Stimulated activated CD4-positive, alpha-beta T cell treated with anti-CD3 and anti-CD28 coated beads, Interleukin-2, amount 100 ng/mL, for 4 hours (primary cell): ENCODE measurements around the gene LBP.
"Not testable (repeated sequence)": the region's sequence is repeated elsewhere in the genome, so short reads cannot be mapped to it uniquely, and the experiment has no call there.

Experiments used
- DNase-seq: peaks from one replicate; pipeline ENCODE4 v3.0.0-alpha.2; 2020; ENCODE audit warnings: low read depth

The LBP gene

DNA sequence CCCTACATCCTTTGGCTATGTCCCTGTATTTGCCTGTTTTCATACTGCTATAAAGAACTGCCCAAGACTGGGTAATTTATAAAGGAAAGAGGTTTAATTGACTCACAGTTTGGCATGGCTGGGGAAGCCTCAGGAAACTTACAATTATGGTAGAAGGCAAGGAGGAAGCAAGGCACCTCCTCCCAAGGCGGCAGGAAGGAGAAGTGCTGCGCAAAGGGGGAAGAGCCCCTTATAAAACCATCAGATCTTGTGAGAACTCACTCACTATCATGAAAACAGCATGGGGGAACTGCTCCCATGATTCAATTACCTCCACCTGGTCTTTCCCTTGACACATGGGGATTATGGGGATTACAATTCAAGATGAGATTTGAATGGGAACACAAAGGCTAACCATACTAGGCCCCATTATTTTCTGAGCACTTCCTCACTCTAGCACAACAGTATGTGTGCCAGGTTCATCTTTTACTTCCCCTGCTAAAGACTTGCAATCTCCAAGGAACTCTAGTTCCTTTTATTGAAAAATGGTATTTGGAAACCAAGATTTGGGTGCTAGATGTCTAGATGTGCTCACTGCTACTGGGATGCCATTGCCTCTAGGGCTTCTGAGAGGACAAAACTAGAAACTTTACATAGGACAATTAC is 49.6 kb downstream of the LBP start:
- not testable (repeated sequence) for DNase-seq

DNA sequence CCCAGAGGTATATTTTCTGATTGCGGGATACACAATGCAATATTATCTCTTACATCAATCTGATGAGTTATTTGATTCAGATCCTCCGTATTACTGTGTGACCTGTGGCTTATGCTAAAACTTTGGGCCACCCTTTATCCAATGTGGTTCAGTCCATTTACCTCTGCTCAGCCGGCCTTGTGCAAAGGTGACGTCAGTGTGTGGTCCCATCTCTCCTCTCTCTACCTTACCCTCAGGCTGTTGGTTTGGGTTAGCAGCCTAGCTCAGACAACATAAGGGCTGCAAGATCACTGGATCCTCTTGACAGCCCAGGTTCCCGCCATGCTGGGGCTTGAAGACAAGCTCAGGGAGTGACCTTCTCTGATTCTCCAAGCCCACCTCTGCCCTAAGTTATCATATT is 55.8 kb downstream of the LBP start:
- DNase-seq = no peak

DNA sequence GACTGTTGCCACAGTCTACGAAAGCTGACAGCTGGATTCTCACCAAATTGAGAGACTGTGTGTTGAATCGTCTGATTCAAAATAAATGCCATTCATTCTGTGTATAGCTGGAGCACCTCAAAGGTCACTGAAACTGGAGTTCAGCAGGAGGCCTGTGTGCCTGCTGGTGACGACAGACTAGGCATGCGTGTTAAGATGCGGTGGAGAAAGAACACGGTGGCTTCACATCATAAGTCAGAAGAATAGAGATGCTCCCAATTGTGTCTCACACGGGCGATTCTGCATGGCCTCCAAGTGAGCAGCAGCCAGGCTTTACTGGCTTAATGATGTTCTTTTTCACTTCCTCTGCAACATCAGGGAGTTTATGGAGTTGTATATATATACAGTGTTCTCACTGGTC is 56.5 kb downstream of the LBP start:
- DNase-seq = no peak

DNA sequence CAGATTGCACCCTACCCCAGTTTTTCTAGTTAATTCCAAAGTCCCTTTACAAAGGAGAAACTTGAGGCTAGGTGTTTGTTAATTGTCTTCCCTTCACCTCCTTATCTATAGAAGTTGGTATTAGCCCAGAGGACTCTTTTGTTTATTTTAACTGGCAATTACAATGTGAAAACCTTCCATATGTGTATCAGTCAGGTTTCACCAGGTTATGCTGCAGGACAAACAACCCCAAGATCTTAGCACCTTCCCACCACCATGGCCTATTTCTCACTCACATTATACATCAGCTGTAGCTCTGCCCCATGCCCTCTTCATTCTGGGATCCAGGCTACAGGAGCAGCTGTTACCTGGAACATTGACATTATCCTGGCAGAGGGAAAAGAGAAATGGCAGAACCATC is 57.7 kb downstream of the LBP start:
- no peak for DNase-seq

DNA sequence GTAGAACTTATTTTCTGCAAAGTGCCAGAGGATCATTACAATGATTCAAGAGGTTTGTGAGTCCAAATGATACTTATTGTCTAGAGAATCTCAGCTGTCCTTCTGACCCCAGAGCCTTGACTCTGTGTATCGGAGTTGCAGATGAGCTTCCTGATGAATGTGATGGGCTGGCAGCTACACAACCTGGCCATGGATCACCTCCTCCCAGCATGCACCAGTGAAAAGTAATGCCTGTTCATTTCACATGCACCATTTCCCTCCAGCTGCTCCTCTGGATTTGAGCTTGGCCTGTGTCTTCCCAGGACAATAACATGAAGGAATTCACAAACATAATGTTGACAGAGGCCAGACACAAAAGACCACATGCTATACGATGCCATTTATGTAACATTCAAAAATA is 58.9 kb downstream of the LBP start:
- no peak for DNase-seq

DNA sequence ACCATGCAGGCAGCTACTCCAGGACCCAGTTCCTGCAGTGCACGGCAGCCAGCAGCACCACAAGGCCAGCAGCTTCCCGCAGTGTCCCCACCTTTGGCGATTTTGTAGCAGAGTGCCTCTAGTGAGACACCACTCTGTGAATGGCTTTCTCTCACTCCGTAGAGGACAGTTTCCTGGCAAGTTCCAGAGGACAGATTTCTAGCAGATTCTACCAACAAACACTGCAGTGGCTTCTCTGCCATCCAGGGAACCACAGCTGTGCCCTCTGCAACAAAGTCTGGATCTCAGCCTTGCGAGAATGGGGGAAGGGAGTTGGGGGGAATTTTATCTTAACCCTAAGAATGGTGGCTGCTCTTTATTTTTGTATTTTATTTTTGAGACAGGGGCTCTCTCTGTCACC is 60.2 kb downstream of the LBP start:
- no peak for DNase-seq

DNA sequence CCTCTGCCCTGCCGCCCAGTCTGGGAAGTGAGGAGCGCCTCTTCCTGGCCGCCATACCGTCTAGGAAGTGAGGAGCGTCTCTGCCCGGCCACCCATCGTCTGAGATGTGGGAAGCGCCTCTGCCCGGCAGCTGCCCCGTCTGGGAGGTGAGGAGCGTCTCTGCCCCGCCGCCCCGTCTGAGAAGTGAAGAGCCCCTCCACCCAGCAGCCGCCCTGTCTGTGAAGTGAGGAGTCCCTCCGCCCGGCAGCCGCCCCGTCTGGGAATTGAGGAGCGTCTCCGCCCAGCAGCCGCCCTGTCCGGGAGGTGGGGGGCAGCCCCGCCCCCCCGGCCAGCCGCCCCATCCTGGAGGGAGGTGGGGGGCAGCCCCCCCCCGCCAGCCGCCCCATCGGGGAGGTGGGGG is 61.0 kb downstream of the LBP start:
- no peak for DNase-seq

DNA sequence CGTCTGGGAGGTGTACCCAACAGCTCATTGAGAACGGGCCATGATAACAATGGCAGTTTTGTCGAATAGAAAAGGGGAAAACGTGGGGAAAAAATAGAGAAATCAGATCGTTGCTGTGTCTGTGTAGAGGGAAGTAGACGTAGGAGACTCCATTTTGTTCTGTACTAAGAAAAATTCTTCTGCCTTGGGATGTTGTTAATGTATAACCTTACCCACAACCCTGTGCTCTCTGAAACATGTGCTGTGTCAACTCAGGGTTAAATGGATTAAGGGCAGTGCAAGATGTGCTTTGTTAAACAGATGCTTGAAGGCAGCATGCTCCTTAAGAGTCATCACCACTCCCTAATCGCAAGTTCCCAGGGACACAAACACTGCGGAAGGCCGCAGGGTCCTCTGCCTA is 61.5 kb downstream of the LBP start:
- not testable (repeated sequence) for DNase-seq

DNA sequence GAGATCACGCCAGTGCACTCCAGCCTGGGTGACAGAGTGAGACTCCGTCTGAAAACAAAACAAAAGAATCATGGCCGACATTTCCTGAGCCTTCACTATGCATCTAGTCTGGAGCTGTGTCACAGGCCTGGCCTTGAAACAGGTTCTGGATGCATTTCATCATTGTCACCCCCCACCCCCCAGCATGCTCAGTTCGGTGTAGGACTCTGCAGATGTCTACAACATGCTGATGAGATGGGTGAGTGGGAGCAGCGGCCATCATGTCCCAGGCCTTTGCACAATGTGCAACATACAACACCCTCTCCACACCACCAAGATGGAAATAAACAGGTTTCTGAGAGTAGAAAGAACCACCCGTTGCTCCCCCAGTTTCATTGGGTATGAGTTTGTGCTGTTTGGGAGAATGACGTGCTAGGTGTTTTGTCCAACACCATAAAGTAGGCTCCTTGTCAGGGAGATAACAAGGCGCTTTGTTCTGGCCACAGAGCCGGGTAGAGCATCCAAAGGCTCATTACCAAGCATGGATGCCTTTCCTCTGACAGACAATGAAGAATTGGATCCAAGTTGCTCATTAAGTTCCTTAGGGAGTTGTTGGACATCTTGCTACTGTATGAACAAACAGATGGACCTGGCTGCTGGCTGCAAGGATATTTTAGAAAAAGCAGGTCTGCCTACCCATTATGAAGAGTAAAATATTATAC is 66.7 kb downstream of the LBP start:
- DNase-seq = no peak

DNA sequence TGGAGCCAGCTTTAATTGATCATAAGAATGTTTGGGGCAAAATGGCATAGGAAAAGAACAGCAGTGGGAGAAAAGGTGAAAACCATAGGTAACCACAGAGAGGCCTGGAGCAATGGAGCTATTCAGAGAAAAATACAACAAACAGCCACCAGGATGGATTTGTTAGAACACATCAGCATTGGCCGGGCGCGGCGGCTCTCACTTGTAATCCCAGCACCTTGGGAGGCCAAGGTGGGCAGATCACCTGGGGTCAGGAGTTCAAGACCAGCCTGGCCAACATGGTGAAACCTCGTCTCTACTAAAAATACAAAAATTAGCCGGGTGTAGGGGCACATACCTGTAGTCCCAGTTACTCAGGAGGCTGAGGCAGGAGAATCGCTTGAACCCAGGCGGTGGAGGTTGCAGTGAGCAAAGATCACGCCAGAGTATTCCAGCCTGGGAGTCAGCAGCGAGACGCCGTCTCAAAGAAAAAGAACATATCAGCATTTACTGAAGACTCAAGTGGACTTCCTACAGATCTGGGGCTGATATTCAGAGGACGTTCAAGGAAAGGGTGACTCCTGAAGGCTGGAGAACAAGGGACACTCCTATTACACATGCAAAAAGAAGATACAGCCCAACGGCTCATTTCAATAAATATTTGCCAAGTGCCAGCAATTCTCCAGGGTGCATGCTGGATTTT is 68.6 kb downstream of the LBP start:
- no peak for DNase-seq

DNA sequence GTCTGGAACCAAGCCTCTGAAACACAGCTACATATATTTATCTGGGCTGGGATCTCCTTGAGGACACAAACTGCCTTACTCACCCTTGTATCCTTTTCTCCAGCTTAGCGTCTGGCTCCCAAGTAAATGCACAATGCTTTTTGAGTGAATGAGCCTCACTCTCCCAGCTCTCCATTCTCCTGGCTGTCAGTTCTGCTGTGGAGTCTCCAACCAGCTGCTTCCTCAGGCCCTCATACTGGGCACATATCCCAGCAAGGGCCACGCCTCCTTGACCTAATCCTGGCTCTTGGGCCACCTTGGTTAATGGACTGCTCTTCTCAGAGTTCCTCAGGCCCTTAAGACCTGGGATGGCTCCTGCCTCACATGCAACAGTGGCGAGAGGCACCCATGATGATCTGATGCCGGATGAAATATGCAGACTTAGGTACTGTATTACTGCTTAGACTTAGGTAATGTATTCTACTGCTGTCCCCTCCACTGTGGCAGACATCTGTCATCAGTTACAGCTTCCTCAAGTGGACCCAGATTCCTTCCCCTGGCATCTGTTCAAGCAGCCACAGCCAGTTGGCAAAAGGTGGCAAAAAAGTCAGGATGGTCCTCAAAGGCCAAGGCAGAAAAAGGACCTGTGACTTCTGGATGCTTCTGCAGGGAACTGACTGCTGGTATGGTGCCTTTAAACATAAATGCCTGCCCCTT is 72.4 kb downstream of the LBP start:
- no peak for DNase-seq

DNA sequence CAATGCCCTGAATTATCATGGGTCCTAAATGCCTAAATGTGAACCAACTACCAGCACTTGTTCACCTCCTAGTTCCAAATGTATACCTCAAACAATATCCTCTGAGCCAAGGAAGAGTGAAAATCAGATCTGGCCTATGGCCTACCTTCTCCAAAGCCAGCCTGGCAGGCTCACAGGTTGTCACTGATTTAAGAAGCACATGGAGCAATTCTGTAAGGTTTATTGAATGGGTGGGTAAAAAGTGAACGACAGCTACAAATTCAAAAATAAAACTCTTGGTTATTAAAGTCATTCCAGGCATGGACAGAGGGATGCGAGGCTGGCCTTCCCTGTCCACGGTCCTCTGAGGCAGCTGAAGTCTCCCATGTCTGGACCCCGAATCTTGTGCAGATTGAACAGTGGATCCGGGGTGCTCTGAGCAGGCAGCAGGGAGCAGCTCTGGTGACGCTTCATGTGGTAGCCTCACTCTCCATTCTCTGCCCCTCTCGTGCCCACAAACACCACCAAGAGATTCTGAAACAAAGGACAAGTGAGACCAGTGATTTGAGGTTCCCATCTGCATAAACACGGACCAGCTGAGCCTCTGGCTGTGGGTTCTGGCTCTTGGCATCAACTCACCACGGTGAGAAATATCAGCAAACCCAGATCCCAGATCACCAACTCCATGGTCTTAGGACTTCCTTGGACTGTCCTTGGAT is 74.3 kb downstream of the LBP start:
- DNase-seq = no peak

DNA sequence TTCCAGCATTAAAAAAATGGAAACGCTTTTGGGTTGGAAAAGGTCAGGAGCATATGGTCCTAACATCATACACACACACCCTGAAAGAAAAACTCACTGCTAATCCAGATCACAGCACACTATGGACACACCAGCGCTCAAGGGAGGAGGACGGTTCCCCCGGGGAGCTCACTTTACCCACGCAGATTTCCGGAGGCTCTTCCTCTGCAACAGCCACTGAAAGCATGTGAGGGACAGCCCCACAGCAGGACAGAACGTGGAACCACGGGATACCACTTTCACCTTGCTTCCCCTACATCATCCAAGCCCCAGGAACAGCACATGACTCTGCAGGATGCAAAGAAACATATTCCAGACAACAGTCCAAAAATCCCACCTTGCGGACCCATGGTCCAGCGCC is 75.6 kb downstream of the LBP start:
- DNase-seq = no peak

DNA sequence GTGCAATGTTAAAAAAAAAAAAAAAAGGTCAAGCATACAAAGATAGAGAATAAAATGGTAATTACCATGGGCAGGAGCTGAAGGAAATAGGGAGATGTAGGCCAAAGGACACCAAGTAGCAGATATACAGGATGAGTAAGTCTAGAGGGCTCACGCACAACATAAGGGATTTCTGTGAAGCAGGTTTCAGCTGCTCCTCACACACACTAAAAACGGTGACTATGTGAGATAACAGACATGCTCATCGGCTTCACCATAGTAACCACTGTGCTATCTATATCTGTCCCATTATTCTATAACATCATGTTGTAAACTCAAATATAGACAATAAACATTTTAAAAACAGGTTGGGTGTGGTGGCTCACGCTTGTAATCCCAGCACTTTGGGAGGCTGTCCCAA is 77.3 kb downstream of the LBP start:
- DNase-seq = no peak

DNA sequence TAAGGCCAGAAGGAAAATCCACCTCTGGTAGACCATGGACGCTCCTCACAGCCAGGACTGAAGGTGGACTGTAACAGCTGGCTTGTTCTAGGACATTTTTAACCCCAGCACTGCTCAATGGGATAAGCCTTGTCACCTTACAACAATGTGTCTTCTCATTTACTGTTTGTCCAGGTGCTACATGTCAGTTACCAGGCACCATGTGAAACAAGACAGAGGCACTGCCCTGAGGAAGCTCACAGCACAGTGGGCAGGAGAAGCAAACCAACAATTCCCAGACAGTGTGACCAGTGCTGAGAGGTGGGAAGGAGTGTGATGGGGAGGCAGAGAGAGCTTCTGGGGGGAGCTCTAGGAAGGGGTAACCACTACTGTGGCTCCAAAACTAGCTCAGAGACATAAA is 78.1 kb downstream of the LBP start:
- no peak for DNase-seq

DNA sequence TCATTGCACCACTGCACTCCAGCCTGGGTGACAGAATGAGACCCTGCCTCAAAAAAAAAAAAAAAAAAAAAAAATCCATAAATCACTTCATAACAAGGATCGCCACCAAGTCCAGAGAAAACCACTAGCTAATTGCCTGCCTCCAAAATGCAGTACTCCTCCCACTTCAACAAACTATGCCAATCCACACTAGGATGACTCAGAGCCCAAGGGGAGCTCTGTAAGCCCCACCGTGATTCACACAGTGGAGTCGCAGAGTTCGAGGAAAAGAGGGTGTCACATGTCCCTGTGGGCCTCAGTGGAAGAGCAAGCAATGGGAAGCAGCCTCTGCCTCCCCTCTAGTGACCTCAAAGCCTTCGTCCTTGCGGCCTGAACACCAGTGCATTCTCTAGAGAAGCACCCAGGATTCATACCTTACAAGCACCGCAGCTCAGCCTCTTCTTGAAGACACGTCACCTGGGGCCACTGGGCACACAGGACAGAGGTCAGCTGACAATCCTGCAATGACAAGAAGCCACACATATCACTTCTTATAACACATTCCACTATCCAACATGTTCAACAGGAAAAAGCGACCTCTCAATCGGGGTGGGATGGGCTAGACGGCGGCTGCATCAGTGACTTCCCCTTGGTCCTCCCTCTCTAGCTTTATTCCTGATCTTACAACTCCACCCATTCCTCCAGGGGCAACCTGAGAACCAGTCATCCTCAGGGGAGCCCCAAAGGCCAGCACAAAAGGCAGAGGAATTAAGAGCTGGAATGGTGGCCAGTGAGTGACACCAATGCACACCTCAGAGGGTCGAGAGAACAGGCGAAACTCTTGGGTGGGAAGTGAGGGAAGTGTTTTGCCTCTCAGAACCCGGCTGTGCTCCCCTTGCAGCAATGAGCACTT is 80.0 kb downstream of the LBP start:
- peak; percentile 19 for DNase-seq
